Adipose tissue (tissue), 3 donors: Measurements from ENCODE around the gene SESN1. TPM values are rescaled to one million over a fixed set of nuclear protein-coding genes. Genes with fewer than 3 reads are reported as not detected.

ENCODE experiments used
- H3K27ac ChIP-seq: one replicate; pipeline ENCODE4 v1.5.1; 2013; ENCODE audit warnings: low read depth, low read length
- WGBS, 3 donors: extraction: QIAGEN DNeasy Blood & Tissue Kit; methylation state at CpG; one replicate each; pipeline ENCODE4 v1.1.7; 2013; 5-methylcytosine and 5-hydroxymethylcytosine counted together
- polyA plus RNA-seq, 3 donors: library from polyadenylated mRNA; stranded (reverse); fragments of 200-250 nt; gene quantifications; one replicate each; pipeline ENCODE4 v1.2.3, GENCODE V29; 2013
- donor health status: healthy with polysubstance abuse.
- donor health status: Bipolar disorder and iron deficiency.
- donor health status: healthy.

The SESN1 gene
- polyA plus RNA-seq, 3 donors = 15.9 to 61.6 (median 19.5) TPM

- 34 to 46% (median 40%) methylated on average over 2 of the region's 2 CpGs for WGBS, 3 donors
- no peak overlapping the region for H3K27ac ChIP-seq
Observed at GRCh38 chr6:109013656-109014305, 80.9 kb downstream of the SESN1 start.

GRCh38 chr6:109010705-109011102, 83.9 kb downstream of the SESN1 start:
- no peak overlapping the region for H3K27ac ChIP-seq

GRCh38 chr6:109009962-109010704, 84.5 kb downstream of the SESN1 start:
- 7 to 12% (median 11%) methylated on average over 10 of the region's 10 CpGs for WGBS, 3 donors

More at GRCh38 chr6:109010705-109011102, 83.9 kb downstream of the SESN1 start:
- WGBS, 3 donors = 29 to 86% (median 79%) methylated on average over 2 of the region's 2 CpGs

GRCh38 chr6:109009236-109009961, 85.2 kb downstream of the SESN1 start:
- 0 to 1% (median 0%) methylated on average over 70 to 80 of the region's 80 CpGs for WGBS, 3 donors
- peak overlapping the region; percentile 62 for H3K27ac ChIP-seq

More at GRCh38 chr6:109009962-109010704, 84.5 kb downstream of the SESN1 start:
- no peak overlapping the region for H3K27ac ChIP-seq

GRCh38 chr6:109008537-109009235, 86.0 kb downstream of the SESN1 start:
- 1 to 2% (median 2%) methylated on average over 24 of the region's 24 CpGs for WGBS, 3 donors
- H3K27ac ChIP-seq = peak overlapping the region; percentile 62

- no peak overlapping the region for H3K27ac ChIP-seq
- WGBS, 3 donors = 16 to 59% (median 48%) methylated on average over 4 of the region's 4 CpGs
Observed at GRCh38 chr6:109008054-109008453, 86.6 kb downstream of the SESN1 start.

- WGBS, 3 donors = 45 to 73% (median 66%) methylated on average over 3 of the region's 3 CpGs
- H3K27ac ChIP-seq = no peak overlapping the region
Observed at GRCh38 chr6:109007521-109007920, 87.1 kb downstream of the SESN1 start.

GRCh38 chr6:109006818-109007217, 87.8 kb downstream of the SESN1 start:
- 36 to 79% (median 75%) methylated on average over 1 of the region's 1 CpG for WGBS, 3 donors
- H3K27ac ChIP-seq = no peak overlapping the region

- no peak overlapping the region for H3K27ac ChIP-seq
Observed at GRCh38 chr6:109002882-109003281, 91.8 kb downstream of the SESN1 start.

GRCh38 chr6:109002051-109002697, 92.5 kb downstream of the SESN1 start:
- WGBS, 3 donors = 20 to 53% (median 45%) methylated on average over 3 of the region's 3 CpGs
- no peak overlapping the region for H3K27ac ChIP-seq

GRCh38 chr6:109001291-109001894, 93.3 kb downstream of the SESN1 start:
- H3K27ac ChIP-seq = no peak overlapping the region
- WGBS, 3 donors = 41 to 83% (median 75%) methylated on average over 7 of the region's 7 CpGs

GRCh38 chr6:109000289-109000688, 94.4 kb downstream of the SESN1 start:
- no peak overlapping the region for H3K27ac ChIP-seq
- WGBS, 3 donors = 44 to 81% (median 79%) methylated on average over 2 of the region's 2 CpGs

GRCh38 chr6:108999428-108999827, 95.2 kb downstream of the SESN1 start:
- H3K27ac ChIP-seq = no peak overlapping the region
- 75 to 92% (median 92%) methylated on average over 5 of the region's 5 CpGs for WGBS, 3 donors

GRCh38 chr6:108998485-108998884, 96.2 kb downstream of the SESN1 start:
- 83 to 89% (median 88%) methylated on average over 3 of the region's 3 CpGs for WGBS, 3 donors
- no peak overlapping the region for H3K27ac ChIP-seq

GRCh38 chr6:108996208-108996607, 98.4 kb downstream of the SESN1 start:
- no peak overlapping the region for H3K27ac ChIP-seq
- 92 to 100% (median 94%) methylated on average over 1 of the region's 1 CpG for WGBS, 3 donors

GRCh38 chr6:108995296-108995695, 99.3 kb downstream of the SESN1 start:
- no peak overlapping the region for H3K27ac ChIP-seq

GRCh38 chr6:108993876-108994275, 100.8 kb downstream of the SESN1 start:
- H3K27ac ChIP-seq = no peak overlapping the region
- WGBS, 3 donors = 93 to 96% (median 95%) methylated on average over 3 of the region's 3 CpGs

- H3K27ac ChIP-seq = no peak overlapping the region
- WGBS, 3 donors = 36 to 96% (median 93%) methylated on average over 3 of the region's 3 CpGs
Observed at GRCh38 chr6:108989700-108990099, 104.9 kb downstream of the SESN1 start.
